ENCODE data around the gene RANBP1. TPM values are rescaled to one million over a fixed set of nuclear protein-coding genes. Genes with fewer than 3 reads are reported as not detected.

Gene RANBP1
- total and polyA plus RNA-seq, 9 of the 15 experiments (the other 6 are each of a cell fraction or from before 2014, with no cell fraction given), result 162 to 2,891 (median 1,289) TPM

DNA sequence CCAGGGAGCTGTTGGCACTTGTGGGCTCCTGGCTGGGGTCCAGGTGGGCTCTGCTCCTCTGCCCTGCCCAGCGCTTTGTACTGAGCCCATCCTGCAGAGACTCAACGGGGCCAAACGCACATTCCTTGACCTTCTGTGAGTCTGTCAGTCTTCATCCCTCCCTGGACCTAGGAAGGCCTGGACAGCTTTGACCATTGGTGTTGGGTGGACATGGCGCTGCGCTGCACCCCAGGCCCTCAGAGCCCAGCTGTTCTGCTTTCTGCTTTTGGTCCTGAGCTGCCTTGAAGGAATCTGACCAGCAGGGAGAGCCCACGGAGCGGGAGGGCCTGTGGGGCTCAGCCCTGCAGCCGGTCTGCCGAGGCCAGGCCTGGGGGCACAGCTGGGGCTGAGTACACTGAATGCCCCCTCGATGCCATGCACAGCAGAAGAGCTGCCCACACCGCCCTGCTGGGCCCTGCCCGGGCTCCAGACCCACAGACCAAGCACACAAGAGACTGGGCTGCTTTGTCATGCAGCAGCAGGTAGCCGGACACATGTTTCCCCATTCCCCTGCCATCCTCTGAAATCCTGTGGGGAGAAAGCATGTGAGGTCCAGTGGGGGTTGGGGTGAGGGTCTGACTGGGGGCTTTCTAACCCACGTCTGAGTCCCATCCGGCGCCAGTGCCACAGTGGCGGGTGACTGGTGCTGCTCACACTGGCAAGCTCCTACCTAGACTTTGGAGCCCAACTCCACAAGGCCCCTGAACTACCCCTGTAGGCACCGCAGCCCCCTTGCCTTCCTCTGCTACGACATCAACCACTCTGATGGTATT lies 59.1 kb downstream of the RANBP1 start (continued):
- TF ChIP-seq, protein P1, sequence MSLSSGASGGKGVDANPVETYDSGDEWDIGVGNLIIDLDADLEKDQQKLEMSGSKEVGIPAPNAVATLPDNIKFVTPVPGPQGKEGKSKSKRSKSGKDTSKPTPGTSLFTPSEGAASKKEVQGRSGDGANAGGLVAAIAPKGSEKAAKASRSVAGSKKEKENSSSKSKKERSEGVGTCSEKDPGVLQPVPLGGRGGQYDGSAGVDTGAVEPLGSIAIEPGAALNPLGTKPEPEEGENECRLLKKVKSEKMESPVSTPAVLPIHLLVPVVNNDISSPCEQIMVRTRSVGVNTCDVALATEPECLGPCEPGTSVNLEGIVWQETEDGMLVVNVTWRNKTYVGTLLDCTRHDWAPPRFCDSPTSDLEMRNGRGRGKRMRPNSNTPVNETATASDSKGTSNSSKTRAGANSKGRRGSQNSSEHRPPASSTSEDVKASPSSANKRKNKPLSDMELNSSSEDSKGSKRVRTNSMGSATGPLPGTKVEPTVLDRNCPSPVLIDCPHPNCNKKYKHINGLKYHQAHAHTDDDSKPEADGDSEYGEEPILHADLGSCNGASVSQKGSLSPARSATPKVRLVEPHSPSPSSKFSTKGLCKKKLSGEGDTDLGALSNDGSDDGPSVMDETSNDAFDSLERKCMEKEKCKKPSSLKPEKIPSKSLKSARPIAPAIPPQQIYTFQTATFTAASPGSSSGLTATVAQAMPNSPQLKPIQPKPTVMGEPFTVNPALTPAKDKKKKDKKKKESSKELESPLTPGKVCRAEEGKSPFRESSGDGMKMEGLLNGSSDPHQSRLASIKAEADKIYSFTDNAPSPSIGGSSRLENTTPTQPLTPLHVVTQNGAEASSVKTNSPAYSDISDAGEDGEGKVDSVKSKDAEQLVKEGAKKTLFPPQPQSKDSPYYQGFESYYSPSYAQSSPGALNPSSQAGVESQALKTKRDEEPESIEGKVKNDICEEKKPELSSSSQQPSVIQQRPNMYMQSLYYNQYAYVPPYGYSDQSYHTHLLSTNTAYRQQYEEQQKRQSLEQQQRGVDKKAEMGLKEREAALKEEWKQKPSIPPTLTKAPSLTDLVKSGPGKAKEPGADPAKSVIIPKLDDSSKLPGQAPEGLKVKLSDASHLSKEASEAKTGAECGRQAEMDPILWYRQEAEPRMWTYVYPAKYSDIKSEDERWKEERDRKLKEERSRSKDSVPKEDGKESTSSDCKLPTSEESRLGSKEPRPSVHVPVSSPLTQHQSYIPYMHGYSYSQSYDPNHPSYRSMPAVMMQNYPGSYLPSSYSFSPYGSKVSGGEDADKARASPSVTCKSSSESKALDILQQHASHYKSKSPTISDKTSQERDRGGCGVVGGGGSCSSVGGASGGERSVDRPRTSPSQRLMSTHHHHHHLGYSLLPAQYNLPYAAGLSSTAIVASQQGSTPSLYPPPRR (CRISPR knock-in tag; IDR thresholded peaks at IDR 0.05; ENCODE audit: borderline replicate concordance), result no peak
- TF ChIP-seq FOXK2 (conservative IDR thresholded peaks at IDR 0.05 in 1 of 2, IDR thresholded peaks at IDR 0.05 in 1 of 2; ENCODE audit: low read depth in 2 of 2) (no peak), RFX7 (CRISPR knock-in tag; IDR thresholded peaks at IDR 0.05) (no peak), ZNF175 (CRISPR knock-in tag; IDR thresholded peaks at IDR 0.05; ENCODE audit: low read depth) (no peak), MIER1 (IDR thresholded peaks at IDR 0.05; ENCODE audit: low read depth) (no peak), MED1 (CRISPR knock-in tag; IDR thresholded peaks at IDR 0.05; ENCODE audit: borderline replicate concordance) (0 out of 2 replicates have a peak, but pooled peaks have one; percentile 40), POLR3A (IDR thresholded peaks at IDR 0.05; ENCODE audit: borderline replicate concordance, extremely low read depth, insufficient read depth, insufficient read length) (no peak), SMARCB1 (IDR thresholded peaks at IDR 0.05; ENCODE audit: insufficient read length, low read depth) (no peak), RAD51 (IDR thresholded peaks at IDR 0.05; ENCODE audit: borderline replicate concordance, low read depth) (no peak), ZNF57 (CRISPR knock-in tag; IDR thresholded peaks at IDR 0.05) (no peak), NONO (IDR thresholded peaks at IDR 0.05; ENCODE audit: low read depth in 2 of 2, low read length in 1 of 2) (no peak), NELFE (IDR thresholded peaks at IDR 0.05; ENCODE audit: insufficient read depth, insufficient read length) (no peak)
- TF ChIP-seq, protein P2, sequence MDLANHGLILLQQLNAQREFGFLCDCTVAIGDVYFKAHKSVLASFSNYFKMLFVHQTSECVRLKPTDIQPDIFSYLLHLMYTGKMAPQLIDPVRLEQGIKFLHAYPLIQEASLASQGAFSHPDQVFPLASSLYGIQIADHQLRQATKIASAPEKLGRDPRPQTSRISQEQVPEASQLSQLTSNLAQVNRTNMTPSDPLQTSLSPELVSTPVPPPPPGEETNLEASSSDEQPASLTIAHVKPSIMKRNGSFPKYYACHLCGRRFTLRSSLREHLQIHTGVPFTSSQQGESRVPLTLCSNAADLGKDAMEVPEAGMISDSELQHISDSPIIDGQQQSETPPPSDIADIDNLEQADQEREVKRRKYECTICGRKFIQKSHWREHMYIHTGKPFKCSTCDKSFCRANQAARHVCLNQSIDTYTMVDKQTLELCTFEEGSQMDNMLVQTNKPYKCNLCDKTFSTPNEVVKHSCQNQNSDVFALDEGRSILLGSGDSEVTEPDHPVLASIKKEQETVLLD (IDR thresholded peaks at IDR 0.05), result no peak
- TF ChIP-seq, protein P3, sequence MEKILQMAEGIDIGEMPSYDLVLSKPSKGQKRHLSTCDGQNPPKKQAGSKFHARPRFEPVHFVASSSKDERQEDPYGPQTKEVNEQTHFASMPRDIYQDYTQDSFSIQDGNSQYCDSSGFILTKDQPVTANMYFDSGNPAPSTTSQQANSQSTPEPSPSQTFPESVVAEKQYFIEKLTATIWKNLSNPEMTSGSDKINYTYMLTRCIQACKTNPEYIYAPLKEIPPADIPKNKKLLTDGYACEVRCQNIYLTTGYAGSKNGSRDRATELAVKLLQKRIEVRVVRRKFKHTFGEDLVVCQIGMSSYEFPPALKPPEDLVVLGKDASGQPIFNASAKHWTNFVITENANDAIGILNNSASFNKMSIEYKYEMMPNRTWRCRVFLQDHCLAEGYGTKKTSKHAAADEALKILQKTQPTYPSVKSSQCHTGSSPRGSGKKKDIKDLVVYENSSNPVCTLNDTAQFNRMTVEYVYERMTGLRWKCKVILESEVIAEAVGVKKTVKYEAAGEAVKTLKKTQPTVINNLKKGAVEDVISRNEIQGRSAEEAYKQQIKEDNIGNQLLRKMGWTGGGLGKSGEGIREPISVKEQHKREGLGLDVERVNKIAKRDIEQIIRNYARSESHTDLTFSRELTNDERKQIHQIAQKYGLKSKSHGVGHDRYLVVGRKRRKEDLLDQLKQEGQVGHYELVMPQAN (IDR thresholded peaks at IDR 0.05; ENCODE audit: borderline replicate concordance), result no peak
- TF ChIP-seq, protein P4, sequence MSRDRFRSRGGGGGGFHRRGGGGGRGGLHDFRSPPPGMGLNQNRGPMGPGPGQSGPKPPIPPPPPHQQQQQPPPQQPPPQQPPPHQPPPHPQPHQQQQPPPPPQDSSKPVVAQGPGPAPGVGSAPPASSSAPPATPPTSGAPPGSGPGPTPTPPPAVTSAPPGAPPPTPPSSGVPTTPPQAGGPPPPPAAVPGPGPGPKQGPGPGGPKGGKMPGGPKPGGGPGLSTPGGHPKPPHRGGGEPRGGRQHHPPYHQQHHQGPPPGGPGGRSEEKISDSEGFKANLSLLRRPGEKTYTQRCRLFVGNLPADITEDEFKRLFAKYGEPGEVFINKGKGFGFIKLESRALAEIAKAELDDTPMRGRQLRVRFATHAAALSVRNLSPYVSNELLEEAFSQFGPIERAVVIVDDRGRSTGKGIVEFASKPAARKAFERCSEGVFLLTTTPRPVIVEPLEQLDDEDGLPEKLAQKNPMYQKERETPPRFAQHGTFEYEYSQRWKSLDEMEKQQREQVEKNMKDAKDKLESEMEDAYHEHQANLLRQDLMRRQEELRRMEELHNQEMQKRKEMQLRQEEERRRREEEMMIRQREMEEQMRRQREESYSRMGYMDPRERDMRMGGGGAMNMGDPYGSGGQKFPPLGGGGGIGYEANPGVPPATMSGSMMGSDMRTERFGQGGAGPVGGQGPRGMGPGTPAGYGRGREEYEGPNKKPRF (IDR thresholded peaks at IDR 0.05; ENCODE audit: low read depth, low read length), result no peak

Data from K562 (cell line).